Endothelial cell of umbilical vein (primary cell): ENCODE data around the gene EDN2. TPM values are rescaled to one million over a fixed set of nuclear protein-coding genes. Genes with fewer than 3 reads are reported as not detected.

Source experiments
- BruUV-seq: library from RNA; stranded (reverse); fragments of 400-500 nt; replicated peaks from 2 replicates; lab custom pipeline; 2021; lab: Mats Ljungman, UMichigan
- CTCF ChIA-PET: fragments of 300-600, 350-600 bp; sonication (Branson Sonifier 250); formaldehyde crosslinking; loops from one replicate; lab custom pipeline; 2021; ENCODE audit warnings: antibody characterized with exemption, inconsistent platforms; lab: Charles Lee
- POLR2A ChIA-PET: fragments of 300-600, 350-600 bp; sonication (Branson Sonifier 250); formaldehyde crosslinking; loops from one replicate; lab custom pipeline; 2021; ENCODE audit warnings: antibody characterized with exemption, inconsistent platforms; lab: Charles Lee
- DNase-seq: peaks from one replicate; pipeline ENCODE4 v3.0.0-alpha.2; 2011; ENCODE audit warnings: low read depth, low spot score
- FAIRE-seq: peaks from 2 replicates; lab custom pipeline; 2011; peaks lifted over from hg19 to GRCh38; lab: Jason Lieb, UNC
- H2AFZ ChIP-seq: 2 replicates; pipeline ENCODE4 v1.6.0; 2012; ENCODE audit warnings: low read depth, low read length, control low read depth, inconsistent platforms
- H3K27ac ChIP-seq: 2 replicates; pipeline ENCODE4 v1.5.1; 2011; ENCODE audit warnings: low read depth, mild to moderate bottlenecking, control low read depth, low read length, moderate library complexity; ENCODE audit not compliant: insufficient read depth
- H3K27me3 ChIP-seq, 2 experiments: 2 replicates each; pipeline versions ENCODE4 v1.6.0 to v1.6.1; 2011; ENCODE audit warnings: low read length in 2 of 2, mixed read lengths in 1 of 2; ENCODE audit not compliant: control insufficient read depth in 2 of 2, insufficient read depth in 2 of 2
- H3K36me3 ChIP-seq, 2 experiments: 2 replicates in 1 of 2; 3 replicates in 1 of 2; pipeline ENCODE4 v1.5.1; 2011; ENCODE audit warnings: low read length in 2 of 2, mild to moderate bottlenecking in 1 of 2, moderate library complexity in 1 of 2; ENCODE audit not compliant: control insufficient read depth in 2 of 2, insufficient read depth in 2 of 2; ENCODE audit errors: extremely low read depth in 1 of 2
- H3K4me1 ChIP-seq: 3 replicates; pipeline ENCODE4 v1.5.1; 2011; ENCODE audit warnings: mild to moderate bottlenecking, low read length; ENCODE audit not compliant: control insufficient read depth, insufficient read depth; ENCODE audit errors: extremely low read depth
- H3K4me2 ChIP-seq: 2 replicates; pipeline ENCODE4 v1.6.1; 2011; ENCODE audit warnings: low read length, control low read depth, mixed read lengths; ENCODE audit not compliant: insufficient read depth
- H3K4me3 ChIP-seq, 3 experiments: fragments of 200-600 bp in 1 of 3; sonication (generic), shearing (Covaris generic) in 1 of 3; replicated peaks in 1 of 3; 2 replicates each; pipeline ENCODE4 v1.5.1; 2011 to 2016; ENCODE audit warnings: control low read depth in 3 of 3, low read length in 3 of 3, mild to moderate bottlenecking in 2 of 3, inconsistent platforms in 1 of 3, low read depth in 1 of 3, moderate library complexity in 1 of 3; ENCODE audit not compliant: insufficient read depth in 1 of 3
- H3K79me2 ChIP-seq: 2 replicates; pipeline ENCODE4 v1.6.0; 2012; ENCODE audit warnings: low read length, inconsistent platforms; ENCODE audit not compliant: control insufficient read depth, insufficient read depth
- H3K9ac ChIP-seq: replicated peaks from 2 replicates; pipeline ENCODE3; 2011; ENCODE audit warnings: low read length, control low read depth; ENCODE audit not compliant: insufficient read depth; ENCODE audit errors: extremely low read depth
- H3K9me1 ChIP-seq: replicated peaks from 3 replicates; pipeline ENCODE4 v1.6.0; 2011; ENCODE audit warnings: mild to moderate bottlenecking, low read length; ENCODE audit not compliant: control insufficient read depth, insufficient read depth; ENCODE audit errors: extremely low read depth
- H3K9me3 ChIP-seq: replicated peaks from 2 replicates; pipeline ENCODE4 v1.5.1; 2012; ENCODE audit warnings: low read length, inconsistent platforms; ENCODE audit not compliant: control insufficient read depth, insufficient read depth
- H4K20me1 ChIP-seq: replicated peaks from 2 replicates; pipeline ENCODE3; 2011; ENCODE audit warnings: mild to moderate bottlenecking, low read length; ENCODE audit not compliant: control insufficient read depth, insufficient read depth; ENCODE audit errors: extremely low read depth
- EZH2 ChIP-seq: IDR thresholded peaks from 2 replicates; pipeline ENCODE4 v1.6.1; 2012; ENCODE audit warnings: borderline replicate concordance, low read depth, mild to moderate bottlenecking, moderate library complexity, low read length, inconsistent platforms; ENCODE audit not compliant: severe bottlenecking
- POLR2A ChIP-seq: IDR thresholded peaks from 2 replicates; pipeline ENCODE4 v1.6.1; 2012; ENCODE audit warnings: low read depth, mild to moderate bottlenecking, control low read depth, low read length
- dilution Hi-C: fragments of 300-500 bp; cut with MboI; formaldehyde crosslinking; loops from one replicate; pipeline ENCODE4 v1.15.0; 2019; ENCODE audit warnings: low sequenced_read_pairs; ENCODE audit not compliant: extremely low pct_ligation_motif_present
- intact Hi-C: fragments of 100-400 bp; cut with micrococcal nuclease; formaldehyde crosslinking; loops from one replicate; pipeline ENCODE4 v1.10.0; 2022
- polyA plus RNA-seq, 4 experiments: library from polyadenylated mRNA; depleted of rRNA in 3 of 4; stranded (reverse) in 3 of 4; unstranded in 1 of 4; fragments of >200 nt; gene quantifications; 2 replicates each; pipeline versions ENCODE4 v1.2.1 to v1.2.3, GENCODE V29; 2011 to 2012; ENCODE audit warnings: missing spikeins in 1 of 4
- total RNA-seq: library from RNA; stranded (reverse); gene quantifications from 2 replicates; pipeline ENCODE4 v1.2.3, GENCODE V29; 2021

Gene EDN2
- total and polyA plus RNA-seq, 2 donors (not counting 3 experiments of a cell fraction or from before 2014, with no cell fraction given) = not detected

DNA sequence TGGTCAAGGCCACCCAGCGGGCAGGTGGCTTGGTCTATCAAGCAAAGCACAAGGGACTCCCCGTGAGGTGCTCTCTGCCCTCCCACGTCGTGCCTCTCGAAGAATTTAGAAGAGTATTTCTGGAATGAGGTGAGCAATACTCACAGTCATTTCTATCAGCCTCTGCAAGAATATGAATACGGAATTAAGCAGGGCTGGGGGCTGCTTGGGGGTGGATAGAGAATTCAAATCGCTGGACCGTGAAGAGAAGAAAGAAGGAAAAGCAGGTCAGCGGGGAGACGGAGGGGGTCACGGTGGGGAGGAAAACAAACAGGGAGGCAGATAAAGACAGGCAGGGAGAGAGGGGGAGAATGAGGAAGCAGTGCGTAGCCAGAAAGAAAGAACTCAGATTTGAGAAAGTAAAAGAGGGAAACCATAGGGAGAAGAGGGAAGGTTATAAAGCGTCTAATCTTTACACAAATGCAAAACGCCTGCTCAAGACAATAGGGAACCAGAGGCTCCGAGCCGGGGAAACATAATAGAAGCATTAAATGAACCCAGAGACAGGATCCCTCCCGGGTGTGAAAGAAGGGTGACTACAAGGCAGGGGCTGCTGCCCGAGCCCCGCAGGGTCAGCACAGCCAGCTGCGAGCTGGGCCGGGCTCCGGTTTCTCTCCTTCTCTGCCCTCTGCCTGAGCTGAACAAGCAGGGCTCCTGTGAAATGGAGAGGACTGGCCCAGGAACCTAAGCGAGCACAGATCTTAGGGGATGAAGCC lies 2.1 kb upstream of the EDN2 start:
- H3K4me2 ChIP-seq = no peak overlapping the region
- no TSS peak for BruUV-seq
- CTCF ChIA-PET = interaction anchor here (0.8 kb wide), 1 partner anchor 10 kb away, joined by 3 read pairs; no protein-coding TSS in a partner anchor

GRCh38 chr1:41486053-41486370 lies 1.5 kb upstream of the EDN2 start:
- H3K79me2 ChIP-seq = no peaks in the 10 kb centered on the region
- no peaks in the 10 kb centered on the region for H4K20me1 ChIP-seq
- no peak overlapping the region for H3K4me2 ChIP-seq
- intact Hi-C loops = no loop called here
- H3K27ac ChIP-seq = no peak overlapping the region
- dilution Hi-C loops = no loop called here
- H3K27me3 ChIP-seq = peaks cover 0 to 4% of the 10 kb centered on the region in 2 experiments
- H2AFZ ChIP-seq = no peak overlapping the region
- TF ChIP-seq POLR2A = no peak
- peak; percentile 21 for TF ChIP-seq EZH2
- BruUV-seq = no TSS peak
- H3K4me1 ChIP-seq = peaks cover 17% of the 10 kb centered on the region
- H3K4me3 ChIP-seq = no peak overlapping the region
- FAIRE-seq (no peak), DNase-seq (no peak)
- H3K9me3 ChIP-seq = no peaks in the 10 kb centered on the region
- no peaks in the 10 kb centered on the region for H3K36me3 ChIP-seq
- no peak overlapping the region for H3K9ac ChIP-seq
- ChIA-PET POLR2A (no interaction called here), CTCF (interaction anchor here (0.6 to 0.9 kb wide), 3 partner anchors 9 to 54 kb away, joined by 3 read pairs; no protein-coding TSS in a partner anchor)
- no peaks in the 10 kb centered on the region for H3K9me1 ChIP-seq

More for the DNA sequence above, 2.1 kb upstream of the EDN2 start:
- TF ChIP-seq POLR2A = no peak
- peak; percentile 35 for TF ChIP-seq EZH2
- DNase-seq (no peak), FAIRE-seq (no peak)
- H3K36me3 ChIP-seq = no peaks in the 10 kb centered on the region
- intact Hi-C loops (no loop called here), dilution Hi-C loops (no loop called here)
- H3K9me3 ChIP-seq = no peaks in the 10 kb centered on the region
- H4K20me1 ChIP-seq = no peaks in the 10 kb centered on the region
- H3K4me1 ChIP-seq = peaks cover 17% of the 10 kb centered on the region
- no peaks in the 10 kb centered on the region for H3K9me1 ChIP-seq
- no peak overlapping the region for H3K4me3 ChIP-seq
- peaks cover 0 to 4% of the 10 kb centered on the region in 2 experiments for H3K27me3 ChIP-seq
- no peak overlapping the region for H3K9ac ChIP-seq
- no peak overlapping the region for H2AFZ ChIP-seq
- POLR2A ChIA-PET = no interaction called here
- no peak overlapping the region for H3K27ac ChIP-seq
- no peaks in the 10 kb centered on the region for H3K79me2 ChIP-seq
